HK-2 (cell line): ENCODE results near the gene SOX1.

Experiments used
- DNase-seq: peaks from one replicate; pipeline ENCODE4 v3.0.0-alpha.2; 2018; ENCODE audit not compliant: unreplicated experiment

SOX1 gene

DNA sequence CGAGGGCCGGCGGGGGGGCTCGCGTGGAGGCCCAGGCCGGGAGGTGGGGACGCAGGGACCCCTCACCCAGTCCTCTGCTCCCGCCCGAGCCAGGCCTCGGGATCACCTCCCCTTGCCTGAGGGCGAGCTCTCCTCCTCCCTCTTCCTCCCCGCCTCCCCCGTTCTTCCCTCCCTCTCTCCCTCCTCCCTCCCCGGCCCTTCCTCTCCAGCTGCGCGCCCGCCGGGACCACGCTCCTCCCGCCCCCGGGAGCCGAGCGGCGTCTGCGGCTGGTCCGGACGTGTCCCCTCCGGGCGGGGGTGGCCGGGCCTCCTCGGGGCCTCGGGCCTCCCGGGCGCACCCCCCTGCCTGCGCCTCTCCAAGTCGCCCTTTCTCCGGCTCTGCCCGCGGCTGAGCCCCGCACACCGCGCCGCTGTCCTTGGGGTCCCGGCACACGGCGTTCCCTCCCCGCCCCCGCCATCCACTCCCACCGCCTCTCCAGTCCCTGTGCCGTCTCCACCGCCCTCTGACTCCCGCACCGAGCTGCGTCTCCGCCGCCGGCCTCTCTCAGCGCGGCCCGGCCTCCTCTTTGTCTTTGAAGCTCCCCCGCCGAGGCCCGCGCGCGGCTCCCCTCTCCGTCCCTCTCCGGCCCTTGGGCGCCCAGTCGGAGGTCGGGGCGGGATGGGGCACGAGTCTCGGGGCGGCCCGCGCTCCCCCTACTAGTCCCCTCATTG lies 5.7 kb downstream of the SOX1 start:
- DNase-seq, result no peak

DNA sequence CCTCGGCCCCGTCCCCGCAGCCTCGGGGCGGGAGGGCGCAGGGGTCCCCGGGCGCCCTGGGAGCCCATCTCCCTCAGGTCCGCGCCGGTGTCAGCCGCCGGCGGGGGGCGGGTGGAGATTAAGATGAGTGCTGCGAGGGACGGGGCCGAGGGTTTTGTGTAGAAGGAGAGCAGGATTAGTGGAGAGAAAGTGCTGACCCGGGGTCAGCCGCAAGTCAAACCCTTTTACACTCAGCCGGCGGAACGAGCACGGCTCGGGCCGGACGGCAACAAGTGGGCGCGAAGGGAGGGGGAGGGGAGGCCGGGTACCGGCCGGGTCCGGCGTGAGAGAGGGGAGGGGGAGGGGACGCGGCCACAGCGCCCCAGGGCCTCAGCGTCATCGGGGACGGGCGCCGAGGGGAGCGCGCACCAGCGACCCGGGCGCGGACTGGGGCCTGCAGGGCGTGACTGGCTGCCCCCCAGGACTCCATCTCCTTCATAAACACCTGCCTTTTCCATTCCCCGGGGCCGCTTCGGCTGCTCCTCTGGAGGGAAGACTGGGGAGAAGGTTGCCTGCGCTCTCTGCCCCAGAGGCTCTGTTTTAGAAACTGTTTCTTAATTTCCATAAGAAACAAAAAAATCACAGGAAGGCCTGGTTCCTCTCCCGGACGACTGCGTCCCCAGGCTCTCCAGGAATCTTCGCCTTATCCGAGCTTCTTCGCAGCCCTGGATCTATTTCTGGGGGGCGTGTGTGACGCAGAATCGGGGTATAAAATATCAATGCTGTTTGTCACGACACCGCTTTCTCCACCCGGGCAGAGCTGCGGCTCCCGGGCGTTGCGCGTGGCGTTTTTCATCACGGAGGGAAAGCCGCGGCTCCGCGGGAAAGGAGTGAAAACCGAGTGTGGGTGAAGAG lies 6.5 kb downstream of the SOX1 start:
- no peak for DNase-seq

DNA sequence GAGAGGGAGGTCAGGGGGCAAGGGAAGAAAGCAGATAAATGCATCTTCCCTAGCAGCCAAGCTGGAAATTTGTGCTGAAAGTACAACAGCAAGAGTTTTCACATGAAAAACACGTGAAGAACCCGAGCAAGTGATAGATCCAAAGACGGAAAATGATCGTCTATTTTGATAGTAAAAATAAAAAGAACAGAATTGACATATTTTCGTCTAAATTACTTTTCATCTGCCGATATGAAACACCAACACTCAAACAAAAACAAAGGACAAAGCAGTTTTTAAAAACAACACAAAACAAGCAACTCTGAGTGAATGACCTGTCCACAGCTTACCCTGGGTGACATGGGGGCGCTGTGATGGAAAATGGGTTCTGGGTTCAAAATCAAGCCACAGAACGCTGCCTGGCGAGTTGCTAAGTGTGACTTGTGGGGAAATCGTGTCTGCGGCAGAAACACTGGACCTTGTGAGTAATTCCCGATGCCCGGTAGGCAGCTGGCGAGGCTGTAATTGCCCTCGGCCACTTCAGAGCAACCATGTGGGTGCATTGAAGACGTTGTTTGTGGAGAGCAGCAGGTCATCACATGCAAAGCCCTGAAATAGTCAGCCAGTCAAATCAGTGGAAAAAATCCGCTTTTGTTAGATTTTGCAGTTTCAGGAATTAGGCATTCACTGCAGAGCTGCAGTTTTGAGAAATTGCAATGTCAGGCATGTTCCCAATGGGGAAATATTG lies 7.4 kb downstream of the SOX1 start:
- DNase-seq, result no peak

DNA sequence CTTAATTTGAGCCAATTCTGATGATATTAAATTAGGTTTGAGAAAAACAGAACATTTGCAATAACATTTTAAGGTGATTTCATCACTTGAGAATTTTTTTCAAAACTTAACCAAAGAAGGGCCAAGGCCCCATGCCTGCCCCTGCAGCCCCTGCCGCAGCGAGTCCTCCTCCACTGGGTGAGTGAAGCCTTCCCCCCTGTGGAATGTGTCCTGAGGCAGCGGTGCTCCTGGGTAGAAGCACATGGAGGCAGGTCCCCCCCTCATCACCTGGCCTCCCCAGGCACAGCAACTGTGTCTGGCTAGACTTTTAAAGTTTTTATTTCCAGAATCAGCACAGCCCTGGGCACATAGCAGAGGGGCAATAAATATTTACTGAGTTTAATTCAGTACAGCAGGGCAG lies 10.8 kb downstream of the SOX1 start:
- no peak for DNase-seq

DNA sequence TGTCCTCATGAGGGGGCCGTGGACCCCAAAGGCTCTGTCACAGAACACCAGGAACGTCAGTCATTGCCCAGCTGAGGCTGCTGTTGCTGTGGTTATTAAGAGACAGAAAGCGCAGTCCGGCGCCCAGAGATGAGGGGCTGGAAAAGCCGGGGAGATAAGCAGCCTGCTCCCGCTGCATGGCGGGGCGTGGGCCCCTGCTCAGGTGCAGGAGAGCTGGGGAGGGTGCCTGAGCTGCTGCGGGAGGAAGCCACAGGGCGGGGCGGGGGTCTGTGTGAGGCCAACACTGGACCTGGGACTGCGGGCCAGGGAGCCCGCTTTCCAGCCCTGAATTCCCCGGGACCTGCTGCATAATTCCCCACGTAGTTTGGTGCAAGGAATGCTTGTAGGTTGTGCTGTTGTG lies 11.3 kb downstream of the SOX1 start:
- no peak for DNase-seq

DNA sequence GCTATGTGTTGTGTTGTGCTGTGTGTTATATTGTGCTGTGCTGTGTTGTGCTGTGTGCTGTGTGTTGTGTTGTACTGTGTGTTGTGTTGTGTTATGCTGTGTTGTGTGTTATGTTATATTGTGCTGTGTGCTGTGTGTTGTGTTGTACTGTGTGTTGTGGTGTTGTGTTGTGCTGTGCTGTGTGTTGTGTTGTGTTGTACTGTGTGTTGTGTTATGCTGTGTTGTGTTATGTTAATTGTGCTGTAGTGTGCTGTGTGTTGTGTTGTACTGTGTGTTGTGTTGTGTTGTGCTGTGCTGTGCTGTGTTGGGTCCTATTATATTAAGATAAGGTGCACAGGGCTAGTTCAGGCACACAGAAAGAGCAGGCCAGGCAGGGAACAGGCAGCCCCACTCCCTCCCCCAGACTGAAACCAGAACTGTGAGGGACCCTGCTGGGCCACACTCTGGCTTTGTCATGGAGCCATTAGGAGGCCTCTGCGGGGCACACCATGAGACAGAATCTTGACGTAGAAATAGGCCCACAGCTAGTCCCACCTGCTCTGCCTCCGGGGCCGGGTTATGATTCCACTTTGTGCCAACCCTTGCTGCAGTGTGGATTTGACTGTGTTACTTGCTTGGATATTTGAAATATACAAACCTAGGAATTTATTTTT lies 12.1 kb downstream of the SOX1 start:
- DNase-seq, result no peak

DNA sequence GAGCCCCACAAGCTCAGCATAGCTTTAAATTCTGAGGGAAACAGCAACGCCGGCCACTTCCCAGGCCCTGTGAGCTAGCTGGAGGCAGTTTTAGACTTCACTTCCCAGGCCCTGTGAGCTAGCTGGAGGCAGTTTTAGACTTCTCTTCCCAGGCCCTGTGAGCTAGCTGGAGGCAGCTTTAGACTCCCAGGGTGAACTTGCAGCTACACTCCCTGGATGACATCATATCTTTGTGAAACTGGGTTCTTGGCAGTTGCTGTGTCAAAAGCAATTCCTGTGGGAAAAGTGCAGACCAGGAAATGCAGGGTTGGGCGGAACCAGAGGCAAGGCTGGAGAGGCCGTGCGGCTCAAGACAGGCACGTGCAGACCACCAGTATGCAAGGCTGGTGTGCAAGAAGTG lies 12.7 kb downstream of the SOX1 start:
- DNase-seq, result no peak

DNA sequence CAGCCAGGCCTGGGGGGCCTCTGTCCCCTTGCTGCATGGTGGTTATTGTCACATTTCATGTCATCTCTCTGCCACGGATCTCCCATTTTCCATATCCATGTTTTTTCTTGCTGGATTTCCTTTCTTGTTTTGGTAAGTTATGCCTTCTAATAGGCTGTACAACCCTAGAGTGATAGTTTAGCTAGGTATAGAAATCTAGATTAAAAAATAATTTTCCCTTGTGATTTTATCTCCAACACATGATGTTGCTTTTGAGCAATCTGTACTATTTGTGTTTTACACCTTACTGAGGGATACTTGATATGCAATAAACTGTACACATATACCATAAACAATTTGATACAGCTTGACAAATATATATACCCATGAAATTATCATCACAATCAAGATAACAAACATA lies 17.0 kb downstream of the SOX1 start:
- no peak for DNase-seq

DNA sequence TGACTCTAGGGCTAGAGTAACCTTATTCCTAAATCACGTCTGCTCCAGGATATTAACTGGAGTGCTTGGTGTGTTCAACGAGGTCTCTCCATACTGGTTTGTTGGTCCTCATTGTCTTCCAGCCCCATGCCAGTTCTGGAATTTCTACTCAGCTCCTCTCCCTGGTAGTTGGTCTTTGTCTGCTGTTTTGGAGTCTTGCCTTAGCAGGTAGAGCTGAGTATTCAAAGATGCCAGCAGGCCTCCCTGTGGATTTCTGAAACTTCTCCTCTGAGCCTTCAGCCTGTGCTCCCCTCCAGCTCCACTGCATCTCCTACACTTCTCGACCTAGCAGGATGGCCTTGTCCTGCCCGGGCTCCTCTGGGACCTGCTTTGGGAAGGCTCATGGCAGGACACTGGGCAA lies 25.5 kb downstream of the SOX1 start:
- no peak for DNase-seq

DNA sequence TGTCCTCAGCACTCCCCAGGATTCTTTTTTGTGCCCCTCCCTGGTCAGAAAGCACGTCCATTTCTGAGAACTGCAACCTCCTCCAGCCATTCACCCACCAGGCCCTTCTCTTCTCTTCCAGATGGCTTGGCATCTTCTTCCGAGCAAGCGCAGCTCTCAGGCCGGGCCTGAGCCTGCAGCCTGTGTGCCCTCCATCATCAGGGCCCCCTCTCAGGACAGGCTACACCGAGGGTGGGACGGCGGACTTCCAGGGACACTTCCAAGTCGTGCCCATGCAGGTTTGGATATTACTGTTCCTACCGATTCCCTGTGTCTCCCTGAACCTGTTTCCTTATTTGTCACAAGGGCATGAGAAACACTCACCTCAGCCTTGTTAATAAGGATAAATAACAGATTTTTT lies 28.4 kb downstream of the SOX1 start:
- DNase-seq, result no peak

DNA sequence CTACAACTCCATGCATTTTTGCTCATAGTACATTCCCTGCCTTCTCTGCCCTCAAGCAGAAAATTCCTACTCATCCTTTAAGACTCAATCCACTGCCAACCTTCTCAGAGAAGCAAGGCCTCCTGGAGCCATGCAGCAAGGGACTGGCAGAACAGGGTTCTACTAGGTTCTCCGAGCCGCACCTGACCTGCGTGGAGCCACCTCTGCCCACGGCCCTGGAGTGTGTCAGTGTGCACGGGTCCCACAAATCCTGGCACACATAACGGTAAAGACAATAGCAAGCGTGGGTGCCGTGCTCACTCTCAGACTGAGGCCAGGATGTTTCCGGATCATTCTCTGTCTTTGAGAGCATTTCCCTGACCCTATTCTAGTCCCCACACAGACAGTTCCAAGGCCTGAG lies 30.0 kb downstream of the SOX1 start:
- DNase-seq, result no peak

DNA sequence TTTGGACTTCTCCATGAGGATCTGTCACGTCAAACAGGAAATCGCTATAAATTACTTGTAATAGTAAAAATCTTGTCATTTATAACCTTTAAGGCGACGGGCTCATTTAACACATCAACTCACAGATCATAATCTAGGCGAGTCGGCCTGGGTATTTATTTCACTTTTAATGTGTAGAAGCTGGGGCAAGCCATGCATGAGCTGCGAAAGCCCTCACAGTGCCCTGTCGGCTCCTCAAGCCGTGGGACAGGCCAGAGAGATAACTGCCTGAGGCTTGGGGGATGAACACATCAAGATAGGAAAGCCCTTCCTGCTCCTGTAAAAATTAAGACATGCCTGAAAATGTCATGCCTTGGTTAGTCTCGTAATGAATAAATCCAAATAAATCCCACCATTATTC lies 30.8 kb downstream of the SOX1 start:
- DNase-seq, result no peak

DNA sequence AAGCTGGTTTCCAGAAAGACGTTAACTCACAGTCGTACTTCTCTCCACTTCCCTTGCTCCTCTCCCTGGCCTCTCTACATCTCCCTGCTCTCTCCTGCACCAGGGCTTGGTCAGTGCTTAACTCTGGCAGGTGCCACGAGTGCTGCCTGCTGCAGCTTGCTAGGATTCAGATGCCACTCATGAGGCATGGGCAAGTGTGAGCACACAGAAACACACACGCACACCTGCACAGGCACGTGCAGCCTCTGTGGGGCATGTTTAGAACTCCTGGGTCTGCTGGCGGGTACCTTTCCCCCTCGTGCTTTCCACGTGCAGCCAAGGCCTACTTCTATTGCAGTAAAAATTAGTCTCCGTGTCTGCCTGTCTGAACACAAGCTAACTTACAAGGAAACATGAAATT lies 31.8 kb downstream of the SOX1 start:
- no peak for DNase-seq

DNA sequence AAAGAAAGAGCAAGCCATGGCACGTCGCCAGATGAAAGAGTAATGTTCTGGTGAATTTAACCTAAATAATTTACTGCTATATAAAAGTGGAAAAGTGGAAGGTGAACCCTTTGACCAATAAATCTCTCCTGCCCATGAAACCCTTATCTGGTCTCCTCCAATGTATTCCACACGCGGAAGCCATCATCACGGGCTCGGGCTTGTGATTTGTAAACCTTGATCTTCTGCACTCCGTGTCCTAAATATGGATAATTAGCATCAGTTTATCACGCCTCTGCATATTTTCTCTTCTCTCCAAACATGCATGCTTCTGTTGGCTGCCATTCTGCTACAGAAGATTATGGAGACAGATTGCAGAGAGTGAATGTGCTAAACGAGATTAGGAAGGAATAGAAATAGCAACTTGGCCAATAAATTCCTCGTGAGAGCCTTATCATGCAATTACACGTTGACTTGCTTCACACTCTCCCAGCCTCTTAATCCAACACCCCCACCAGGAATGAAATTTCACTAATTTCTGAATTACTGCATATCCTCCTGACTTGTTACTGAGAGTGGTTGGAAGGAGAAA lies 34.5 kb downstream of the SOX1 start:
- DNase-seq, result no peak

DNA sequence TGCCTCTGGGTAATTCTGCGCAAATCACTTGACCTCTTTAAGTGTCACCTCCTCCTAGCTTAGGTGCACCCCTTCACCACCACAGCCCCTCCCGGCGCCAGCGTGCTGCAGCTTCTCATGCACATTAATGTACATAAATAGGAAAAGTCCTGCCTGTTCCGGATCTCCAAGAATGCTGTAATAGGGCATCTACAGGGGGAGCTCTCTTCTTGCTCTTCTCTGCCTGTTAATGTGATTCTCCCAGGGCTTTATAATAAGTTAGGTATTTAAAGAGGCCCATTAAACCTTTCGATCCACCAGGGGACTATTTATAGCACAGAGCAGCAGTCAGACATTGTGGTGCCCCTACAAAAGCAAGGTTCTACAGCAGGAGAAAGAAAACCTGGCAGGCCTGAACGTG lies 35.3 kb downstream of the SOX1 start:
- no peak for DNase-seq

DNA sequence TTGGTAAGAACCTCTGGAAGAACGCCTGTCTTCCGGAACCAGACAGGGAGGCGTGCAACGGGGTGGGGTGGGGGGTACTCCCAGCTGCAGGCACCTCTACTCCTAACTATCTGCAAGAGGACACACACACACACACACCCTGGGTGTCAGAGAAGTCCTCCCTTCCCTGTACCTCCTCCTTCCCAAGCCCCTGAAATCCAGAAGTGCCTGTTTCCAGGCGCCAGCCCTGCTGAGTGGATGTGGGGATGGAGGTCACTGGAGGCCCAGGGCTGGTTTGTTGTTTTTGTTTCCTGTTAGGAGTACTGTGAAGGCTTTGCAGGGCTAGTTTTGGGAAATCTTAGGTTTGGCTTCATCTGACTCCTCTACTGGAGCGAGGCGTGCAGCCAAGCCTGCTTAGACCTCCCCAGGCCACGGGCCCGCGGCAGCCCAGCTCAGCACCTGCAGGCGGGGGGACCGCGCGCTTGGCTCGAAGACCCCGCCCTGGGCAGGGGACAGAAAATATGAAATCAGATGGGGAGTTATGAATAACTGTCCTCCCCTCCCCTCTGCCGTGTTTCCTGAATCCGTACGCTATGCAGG lies 36.4 kb downstream of the SOX1 start:
- DNase-seq, result no peak

DNA sequence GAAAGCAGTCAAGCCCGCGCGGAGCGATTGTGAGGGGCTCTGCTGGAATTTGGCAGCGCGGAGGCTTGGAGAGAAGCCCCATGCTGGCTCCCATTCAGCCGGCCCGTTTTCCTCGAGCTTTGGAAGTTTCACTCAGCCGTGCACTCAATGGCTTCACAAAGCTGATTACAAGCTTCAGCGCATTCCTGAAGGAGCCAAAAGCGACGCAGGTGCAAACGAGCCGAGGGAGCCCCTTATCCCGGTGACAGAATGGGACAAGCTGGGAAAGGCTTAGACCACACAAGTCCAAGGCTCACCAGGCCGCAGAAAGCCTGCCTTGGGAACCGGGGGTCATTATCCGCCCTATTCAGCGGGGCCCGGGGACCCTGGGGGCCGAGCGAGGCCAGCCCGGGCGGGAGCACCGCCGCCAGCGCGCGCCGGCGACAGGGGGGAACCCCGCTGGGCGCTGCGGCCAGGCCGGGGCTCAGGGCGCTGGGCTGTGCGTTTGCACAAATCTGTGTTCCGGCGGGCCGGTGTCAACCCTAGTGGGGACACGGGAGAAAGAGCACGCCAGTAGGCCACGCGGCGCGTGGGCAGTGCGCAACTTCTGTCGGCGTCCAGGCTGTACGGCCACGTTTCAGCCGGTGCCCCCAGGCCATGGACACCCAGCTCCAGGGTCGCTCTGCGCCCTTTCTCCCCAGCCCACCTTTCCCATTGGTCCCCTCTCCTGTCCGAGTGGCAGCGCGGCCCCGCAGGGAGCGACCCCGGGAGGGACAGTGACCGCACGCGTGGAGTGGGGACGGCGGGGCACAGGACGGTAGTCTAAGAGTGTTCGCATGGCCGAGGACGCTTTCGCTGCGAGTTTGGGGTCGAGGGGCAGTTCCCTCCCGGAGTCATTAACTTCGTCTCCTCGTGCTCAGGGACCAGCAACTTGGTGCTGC lies 37.3 kb downstream of the SOX1 start:
- DNase-seq, result no peak

DNA sequence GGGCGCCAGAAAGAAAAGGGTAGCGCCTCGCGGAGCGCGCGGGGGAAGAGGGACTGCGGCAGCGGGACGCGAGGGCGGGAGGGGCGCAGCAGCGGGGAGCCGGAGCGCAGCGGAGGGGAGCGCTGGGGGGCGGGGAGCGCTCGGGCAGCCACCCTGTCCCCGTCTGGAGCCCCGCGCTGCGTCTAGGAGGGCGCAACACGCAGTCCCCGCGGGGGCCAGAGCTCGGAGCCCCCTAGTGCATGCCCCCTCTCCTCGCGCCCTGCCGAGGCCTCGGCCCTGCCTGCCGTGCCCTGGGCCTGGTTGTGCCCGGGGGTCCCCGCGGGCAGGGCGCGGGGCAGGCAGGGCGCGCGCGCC lies 37.9 kb downstream of the SOX1 start:
- no peak for DNase-seq

DNA sequence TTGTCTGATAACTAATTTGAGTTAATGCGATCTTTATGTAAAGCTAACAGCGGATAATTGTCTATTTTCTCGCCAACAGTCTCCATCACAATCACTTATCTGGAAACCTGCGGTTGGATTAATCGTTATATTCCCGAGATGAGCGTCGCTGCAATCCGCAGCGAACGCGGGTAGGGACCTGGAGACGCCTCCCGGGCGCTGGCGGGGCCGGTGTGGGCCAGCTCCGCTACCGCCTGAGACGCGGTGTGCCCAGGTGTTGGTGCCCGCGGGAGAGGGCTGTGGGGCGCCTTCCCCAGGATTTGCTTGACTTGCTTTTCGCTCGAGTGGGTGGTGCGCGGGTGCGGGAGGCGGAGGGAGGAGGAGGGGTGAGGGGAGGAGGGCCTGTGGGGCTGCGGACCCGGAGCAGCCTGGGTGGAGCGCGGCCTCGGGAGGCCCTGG lies 38.3 kb downstream of the SOX1 start:
- no peak for DNase-seq

DNA sequence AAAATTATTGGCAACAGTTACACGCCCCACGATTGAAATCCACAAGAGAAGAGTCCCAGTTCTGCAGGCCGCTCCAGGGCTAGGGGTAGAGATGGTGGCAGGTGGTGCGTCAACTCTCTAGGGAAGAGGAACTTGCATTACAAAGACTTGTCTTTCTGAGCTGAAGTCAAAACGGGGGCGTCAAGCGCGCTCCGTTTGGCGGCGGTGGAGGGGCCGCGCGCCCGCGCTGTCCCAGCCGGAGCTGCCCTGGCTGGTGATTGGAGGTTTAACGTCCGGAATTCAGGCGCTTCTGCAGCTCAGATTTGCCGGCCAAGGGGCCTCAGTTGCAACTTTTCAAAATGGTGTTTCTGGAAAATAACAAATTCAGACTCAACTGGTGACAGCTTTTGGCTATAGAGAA lies 38.9 kb downstream of the SOX1 start:
- DNase-seq, result no peak
